ENCODE results near the gene KLHL29.

DNA sequence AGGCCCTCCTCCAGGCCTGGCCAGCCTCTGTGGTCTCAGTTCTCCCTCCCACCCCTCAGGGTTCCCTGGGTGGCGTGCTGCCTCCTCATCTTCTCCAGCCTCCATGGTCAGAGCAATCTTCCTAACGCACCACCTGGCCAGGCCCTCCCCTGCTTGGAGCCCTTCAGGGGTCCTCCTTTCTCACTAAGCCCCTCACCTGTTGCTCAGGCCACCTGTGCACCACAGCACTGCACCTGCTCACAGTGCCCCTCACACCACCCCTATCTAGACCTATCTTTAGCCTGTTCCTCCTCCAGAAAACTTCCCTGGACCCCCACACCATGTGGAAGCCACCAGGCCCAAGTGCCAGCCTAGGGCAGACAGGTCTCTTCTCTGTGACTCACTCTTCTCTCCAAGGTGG lies 274.8 kb downstream of the KLHL29 start:
- TF ChIP-seq, protein P1, sequence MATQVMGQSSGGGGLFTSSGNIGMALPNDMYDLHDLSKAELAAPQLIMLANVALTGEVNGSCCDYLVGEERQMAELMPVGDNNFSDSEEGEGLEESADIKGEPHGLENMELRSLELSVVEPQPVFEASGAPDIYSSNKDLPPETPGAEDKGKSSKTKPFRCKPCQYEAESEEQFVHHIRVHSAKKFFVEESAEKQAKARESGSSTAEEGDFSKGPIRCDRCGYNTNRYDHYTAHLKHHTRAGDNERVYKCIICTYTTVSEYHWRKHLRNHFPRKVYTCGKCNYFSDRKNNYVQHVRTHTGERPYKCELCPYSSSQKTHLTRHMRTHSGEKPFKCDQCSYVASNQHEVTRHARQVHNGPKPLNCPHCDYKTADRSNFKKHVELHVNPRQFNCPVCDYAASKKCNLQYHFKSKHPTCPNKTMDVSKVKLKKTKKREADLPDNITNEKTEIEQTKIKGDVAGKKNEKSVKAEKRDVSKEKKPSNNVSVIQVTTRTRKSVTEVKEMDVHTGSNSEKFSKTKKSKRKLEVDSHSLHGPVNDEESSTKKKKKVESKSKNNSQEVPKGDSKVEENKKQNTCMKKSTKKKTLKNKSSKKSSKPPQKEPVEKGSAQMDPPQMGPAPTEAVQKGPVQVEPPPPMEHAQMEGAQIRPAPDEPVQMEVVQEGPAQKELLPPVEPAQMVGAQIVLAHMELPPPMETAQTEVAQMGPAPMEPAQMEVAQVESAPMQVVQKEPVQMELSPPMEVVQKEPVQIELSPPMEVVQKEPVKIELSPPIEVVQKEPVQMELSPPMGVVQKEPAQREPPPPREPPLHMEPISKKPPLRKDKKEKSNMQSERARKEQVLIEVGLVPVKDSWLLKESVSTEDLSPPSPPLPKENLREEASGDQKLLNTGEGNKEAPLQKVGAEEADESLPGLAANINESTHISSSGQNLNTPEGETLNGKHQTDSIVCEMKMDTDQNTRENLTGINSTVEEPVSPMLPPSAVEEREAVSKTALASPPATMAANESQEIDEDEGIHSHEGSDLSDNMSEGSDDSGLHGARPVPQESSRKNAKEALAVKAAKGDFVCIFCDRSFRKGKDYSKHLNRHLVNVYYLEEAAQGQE (IDR thresholded peaks at IDR 0.05; ENCODE audit: unreplicated experiment) = no peak
- TF ChIP-seq CREB1 (CRISPR knock-in tag; IDR thresholded peaks at IDR 0.05; ENCODE audit: low read depth) = no peak
